Uterus (tissue), 2 donors: ENCODE results near the gene TTC34.
"Not testable (repeated sequence)": the region's sequence is repeated elsewhere in the genome, so short reads cannot be mapped to it uniquely, and the experiment has no call there.

Source experiments
- POLR2A ChIP-seq, 2 donors: fragments of 450-650 bp; IDR thresholded peaks; one replicate each; pipeline ENCODE4 v1.6.1; 2016; ENCODE audit warnings: antibody characterized with exemption in 2 of 2, mild to moderate bottlenecking in 1 of 2, moderate library complexity in 1 of 2
- TF ChIP-seq, protein P1 (sequence below), 4 experiments: fragments of 200-600 bp in 2 of 4; fragments of 450-650 bp in 2 of 4; sonication (generic) in 2 of 4; IDR thresholded peaks; one replicate each; pipeline ENCODE4 v1.5.1; 2016 to 2019; ENCODE audit warnings: antibody characterized with exemption in 4 of 4, mild to moderate bottlenecking in 2 of 4, moderate library complexity in 1 of 4

DNA sequence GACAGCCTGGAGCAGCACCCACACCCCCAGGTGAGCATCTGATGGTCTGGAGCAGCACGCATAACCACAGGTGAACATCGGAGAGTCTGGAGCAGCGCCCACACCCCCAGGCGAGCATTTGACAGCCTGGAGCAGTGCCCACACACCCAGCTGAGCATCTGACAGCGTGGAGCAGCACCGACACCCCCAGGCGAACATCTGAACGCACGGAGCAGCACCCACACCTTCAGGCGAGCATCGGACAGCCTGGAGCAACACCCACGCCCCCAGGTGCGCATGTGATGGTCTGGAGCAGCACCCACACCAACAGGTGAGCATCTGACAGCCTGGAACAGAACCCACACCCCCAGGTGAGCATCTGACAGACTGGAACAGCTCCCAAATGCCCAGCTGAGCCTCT lies 49.6 kb downstream of the TTC34 start:
- TF ChIP-seq, protein P1, sequence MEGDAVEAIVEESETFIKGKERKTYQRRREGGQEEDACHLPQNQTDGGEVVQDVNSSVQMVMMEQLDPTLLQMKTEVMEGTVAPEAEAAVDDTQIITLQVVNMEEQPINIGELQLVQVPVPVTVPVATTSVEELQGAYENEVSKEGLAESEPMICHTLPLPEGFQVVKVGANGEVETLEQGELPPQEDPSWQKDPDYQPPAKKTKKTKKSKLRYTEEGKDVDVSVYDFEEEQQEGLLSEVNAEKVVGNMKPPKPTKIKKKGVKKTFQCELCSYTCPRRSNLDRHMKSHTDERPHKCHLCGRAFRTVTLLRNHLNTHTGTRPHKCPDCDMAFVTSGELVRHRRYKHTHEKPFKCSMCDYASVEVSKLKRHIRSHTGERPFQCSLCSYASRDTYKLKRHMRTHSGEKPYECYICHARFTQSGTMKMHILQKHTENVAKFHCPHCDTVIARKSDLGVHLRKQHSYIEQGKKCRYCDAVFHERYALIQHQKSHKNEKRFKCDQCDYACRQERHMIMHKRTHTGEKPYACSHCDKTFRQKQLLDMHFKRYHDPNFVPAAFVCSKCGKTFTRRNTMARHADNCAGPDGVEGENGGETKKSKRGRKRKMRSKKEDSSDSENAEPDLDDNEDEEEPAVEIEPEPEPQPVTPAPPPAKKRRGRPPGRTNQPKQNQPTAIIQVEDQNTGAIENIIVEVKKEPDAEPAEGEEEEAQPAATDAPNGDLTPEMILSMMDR (IDR thresholded peaks at IDR 0.05) = not testable (repeated sequence)
- TF ChIP-seq POLR2A (IDR thresholded peaks at IDR 0.05) = not testable (repeated sequence)
